Endothelial cell of umbilical vein (primary cell): ENCODE measurements around the gene CNDP2. TPM values are rescaled to one million over a fixed set of nuclear protein-coding genes. Genes with fewer than 3 reads are reported as not detected.
"Not testable (repeated sequence)": the region's sequence is repeated elsewhere in the genome, so short reads cannot be mapped to it uniquely, and the experiment has no call there.

Source experiments
- BruUV-seq: library from RNA; stranded (reverse); fragments of 400-500 nt; replicated peaks from 2 replicates; lab custom pipeline; 2021; lab: Mats Ljungman, UMichigan
- CTCF ChIA-PET: fragments of 300-600, 350-600 bp; sonication (Branson Sonifier 250); formaldehyde crosslinking; loops from one replicate; lab custom pipeline; 2021; ENCODE audit warnings: antibody characterized with exemption, inconsistent platforms; lab: Charles Lee
- POLR2A ChIA-PET: fragments of 300-600, 350-600 bp; sonication (Branson Sonifier 250); formaldehyde crosslinking; loops from one replicate; lab custom pipeline; 2021; ENCODE audit warnings: antibody characterized with exemption, inconsistent platforms; lab: Charles Lee
- DNase-seq: peaks from one replicate; pipeline ENCODE4 v3.0.0-alpha.2; 2011; ENCODE audit warnings: low read depth, low spot score
- FAIRE-seq: peaks from 2 replicates; lab custom pipeline; 2011; peaks lifted over from hg19 to GRCh38; lab: Jason Lieb, UNC
- H2AFZ ChIP-seq: 2 replicates; pipeline ENCODE4 v1.6.0; 2012; ENCODE audit warnings: low read depth, low read length, control low read depth, inconsistent platforms
- H3K27ac ChIP-seq: 2 replicates; pipeline ENCODE4 v1.5.1; 2011; ENCODE audit warnings: low read depth, mild to moderate bottlenecking, control low read depth, low read length, moderate library complexity; ENCODE audit not compliant: insufficient read depth
- H3K27me3 ChIP-seq, 2 experiments: 2 replicates each; pipeline versions ENCODE4 v1.6.0 to v1.6.1; 2011; ENCODE audit warnings: low read length in 2 of 2, mixed read lengths in 1 of 2; ENCODE audit not compliant: control insufficient read depth in 2 of 2, insufficient read depth in 2 of 2
- H3K36me3 ChIP-seq, 2 experiments: 2 replicates in 1 of 2; 3 replicates in 1 of 2; pipeline ENCODE4 v1.5.1; 2011; ENCODE audit warnings: low read length in 2 of 2, mild to moderate bottlenecking in 1 of 2, moderate library complexity in 1 of 2; ENCODE audit not compliant: control insufficient read depth in 2 of 2, insufficient read depth in 2 of 2; ENCODE audit errors: extremely low read depth in 1 of 2
- H3K4me1 ChIP-seq: 3 replicates; pipeline ENCODE4 v1.5.1; 2011; ENCODE audit warnings: mild to moderate bottlenecking, low read length; ENCODE audit not compliant: control insufficient read depth, insufficient read depth; ENCODE audit errors: extremely low read depth
- H3K4me2 ChIP-seq: 2 replicates; pipeline ENCODE4 v1.6.1; 2011; ENCODE audit warnings: low read length, control low read depth, mixed read lengths; ENCODE audit not compliant: insufficient read depth
- H3K4me3 ChIP-seq, 3 experiments: fragments of 200-600 bp in 1 of 3; sonication (generic), shearing (Covaris generic) in 1 of 3; replicated peaks in 1 of 3; 2 replicates each; pipeline ENCODE4 v1.5.1; 2011 to 2016; ENCODE audit warnings: control low read depth in 3 of 3, low read length in 3 of 3, mild to moderate bottlenecking in 2 of 3, inconsistent platforms in 1 of 3, low read depth in 1 of 3, moderate library complexity in 1 of 3; ENCODE audit not compliant: insufficient read depth in 1 of 3
- H3K79me2 ChIP-seq: 2 replicates; pipeline ENCODE4 v1.6.0; 2012; ENCODE audit warnings: low read length, inconsistent platforms; ENCODE audit not compliant: control insufficient read depth, insufficient read depth
- H3K9ac ChIP-seq: replicated peaks from 2 replicates; pipeline ENCODE3; 2011; ENCODE audit warnings: low read length, control low read depth; ENCODE audit not compliant: insufficient read depth; ENCODE audit errors: extremely low read depth
- H3K9me1 ChIP-seq: replicated peaks from 3 replicates; pipeline ENCODE4 v1.6.0; 2011; ENCODE audit warnings: mild to moderate bottlenecking, low read length; ENCODE audit not compliant: control insufficient read depth, insufficient read depth; ENCODE audit errors: extremely low read depth
- H3K9me3 ChIP-seq: replicated peaks from 2 replicates; pipeline ENCODE4 v1.5.1; 2012; ENCODE audit warnings: low read length, inconsistent platforms; ENCODE audit not compliant: control insufficient read depth, insufficient read depth
- H4K20me1 ChIP-seq: replicated peaks from 2 replicates; pipeline ENCODE3; 2011; ENCODE audit warnings: mild to moderate bottlenecking, low read length; ENCODE audit not compliant: control insufficient read depth, insufficient read depth; ENCODE audit errors: extremely low read depth
- EZH2 ChIP-seq: IDR thresholded peaks from 2 replicates; pipeline ENCODE4 v1.6.1; 2012; ENCODE audit warnings: borderline replicate concordance, low read depth, mild to moderate bottlenecking, moderate library complexity, low read length, inconsistent platforms; ENCODE audit not compliant: severe bottlenecking
- FOS ChIP-seq: IDR thresholded peaks from 2 replicates; pipeline ENCODE4 v1.6.1; 2011; ENCODE audit warnings: mild to moderate bottlenecking, low read length, moderate library complexity, borderline replicate concordance; ENCODE audit not compliant: insufficient read depth
- GATA2 ChIP-seq: IDR thresholded peaks from 2 replicates; pipeline ENCODE4 v1.7.0; 2011; ENCODE audit warnings: low read depth, mild to moderate bottlenecking, moderate library complexity, mixed read lengths, low read length; ENCODE audit not compliant: insufficient read length, insufficient read depth
- JUN ChIP-seq: IDR thresholded peaks from 2 replicates; pipeline ENCODE4 v1.6.1; 2011; ENCODE audit warnings: borderline replicate concordance, low read depth; ENCODE audit not compliant: insufficient read length, insufficient read depth
- MYC ChIP-seq: IDR thresholded peaks from one replicate; pipeline ENCODE4 v1.6.1; 2011; ENCODE audit warnings: mild to moderate bottlenecking, low read depth, low read length
- POLR2A ChIP-seq: IDR thresholded peaks from 2 replicates; pipeline ENCODE4 v1.6.1; 2012; ENCODE audit warnings: low read depth, mild to moderate bottlenecking, control low read depth, low read length
- POLR2AphosphoS5 ChIP-seq: IDR thresholded peaks from 2 replicates; pipeline ENCODE4 v1.6.1; 2012; ENCODE audit warnings: low read depth, mild to moderate bottlenecking, control low read depth, low read length, moderate library complexity; ENCODE audit not compliant: insufficient read depth
- dilution Hi-C: fragments of 300-500 bp; cut with MboI; formaldehyde crosslinking; loops from one replicate; pipeline ENCODE4 v1.15.0; 2019; ENCODE audit warnings: low sequenced_read_pairs; ENCODE audit not compliant: extremely low pct_ligation_motif_present
- intact Hi-C: fragments of 100-400 bp; cut with micrococcal nuclease; formaldehyde crosslinking; loops from one replicate; pipeline ENCODE4 v1.10.0; 2022
- polyA plus RNA-seq, 4 experiments: library from polyadenylated mRNA; depleted of rRNA in 3 of 4; stranded (reverse) in 3 of 4; unstranded in 1 of 4; fragments of >200 nt; gene quantifications; 2 replicates each; pipeline versions ENCODE4 v1.2.1 to v1.2.3, GENCODE V29; 2011 to 2012; ENCODE audit warnings: missing spikeins in 1 of 4
- total RNA-seq: library from RNA; stranded (reverse); gene quantifications from 2 replicates; pipeline ENCODE4 v1.2.3, GENCODE V29; 2021
- TF ChIP-seq, protein P1 (sequence below): IDR thresholded peaks from 2 replicates; pipeline ENCODE4 v1.6.1; 2011; ENCODE audit not compliant: insufficient read depth, insufficient read length
- TF ChIP-seq, protein P2 (sequence below), 2 donors: IDR thresholded peaks; 1 replicate in 1 of 2; 2 replicates in 1 of 2; pipeline ENCODE4 v1.5.1; 2011; ENCODE audit warnings: low read length in 2 of 2, mild to moderate bottlenecking in 2 of 2, moderate library complexity in 2 of 2, control low read depth in 1 of 2, inconsistent platforms in 1 of 2, low read depth in 1 of 2; ENCODE audit not compliant: insufficient read depth in 1 of 2; ENCODE audit errors: extremely low read depth in 1 of 2

CNDP2 gene
- total and polyA plus RNA-seq, 2 donors (not counting 3 experiments of a cell fraction or from before 2014, with no cell fraction given): 52.9 to 123 TPM

DNA sequence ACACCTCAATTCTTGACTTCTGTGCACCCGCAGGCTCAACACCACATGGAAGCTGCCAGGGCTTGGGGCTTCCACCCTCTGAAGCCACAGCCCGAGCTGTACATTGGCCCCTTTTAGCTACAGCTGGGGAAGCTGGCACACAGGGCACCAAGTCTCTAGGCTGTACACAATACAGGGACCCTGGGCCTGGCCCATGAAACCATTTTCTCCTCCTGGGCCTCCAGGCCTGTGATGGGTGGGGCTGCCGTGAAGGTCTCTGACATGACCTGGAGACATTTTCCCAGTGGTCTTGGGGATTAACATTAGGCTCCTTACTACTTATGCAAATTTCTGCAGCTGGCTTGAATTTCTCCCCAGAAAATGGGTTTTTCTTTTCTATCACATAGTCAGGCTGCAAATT lies 69.8 kb downstream of the CNDP2 start:
- H2AFZ ChIP-seq, H3K36me3 ChIP-seq, H3K9me3 ChIP-seq, DNase-seq, H3K4me1 ChIP-seq, H3K79me2 ChIP-seq, H3K27ac ChIP-seq, H3K9ac ChIP-seq, intact Hi-C loops, POLR2A ChIA-PET, FAIRE-seq, H4K20me1 ChIP-seq, H3K4me2 ChIP-seq, H3K4me3 ChIP-seq, BruUV-seq, dilution Hi-C loops, H3K27me3 ChIP-seq, H3K9me1 ChIP-seq: not testable (repeated sequence)
- CTCF ChIA-PET: interaction anchor here (2.9 kb wide), 1 partner anchor 14 kb away, joined by 9 read pairs; no protein-coding TSS in a partner anchor

DNA sequence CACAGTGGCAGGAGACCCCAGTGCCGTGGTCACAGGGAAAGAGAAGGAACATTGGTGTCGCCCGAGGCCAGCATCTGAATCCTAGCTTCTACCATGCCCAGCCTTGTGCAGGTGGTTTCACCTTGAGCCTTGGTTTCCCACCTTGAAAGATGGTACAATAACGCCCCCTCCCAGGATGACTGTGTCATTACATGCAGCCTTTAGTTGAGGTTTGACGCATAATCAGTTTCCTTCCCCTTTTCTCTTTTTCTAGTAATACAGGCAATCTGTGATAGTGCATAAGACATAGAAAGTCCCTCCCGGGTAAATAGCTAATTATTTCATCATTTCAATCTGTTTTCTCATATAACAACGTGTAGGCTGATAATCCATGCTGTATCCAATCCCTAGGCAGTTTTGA lies 71.7 kb downstream of the CNDP2 start:
- TF ChIP-seq, protein P1, sequence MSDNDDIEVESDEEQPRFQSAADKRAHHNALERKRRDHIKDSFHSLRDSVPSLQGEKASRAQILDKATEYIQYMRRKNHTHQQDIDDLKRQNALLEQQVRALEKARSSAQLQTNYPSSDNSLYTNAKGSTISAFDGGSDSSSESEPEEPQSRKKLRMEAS: no peak
- no peak for TF ChIP-seq POLR2AphosphoS5
- TF ChIP-seq FOS: no peak
- TF ChIP-seq JUN: no peak
- no peak for TF ChIP-seq POLR2A
- TF ChIP-seq GATA2: no peak
- no peak for TF ChIP-seq MYC
- TF ChIP-seq EZH2: no peak
- TF ChIP-seq, protein P2, sequence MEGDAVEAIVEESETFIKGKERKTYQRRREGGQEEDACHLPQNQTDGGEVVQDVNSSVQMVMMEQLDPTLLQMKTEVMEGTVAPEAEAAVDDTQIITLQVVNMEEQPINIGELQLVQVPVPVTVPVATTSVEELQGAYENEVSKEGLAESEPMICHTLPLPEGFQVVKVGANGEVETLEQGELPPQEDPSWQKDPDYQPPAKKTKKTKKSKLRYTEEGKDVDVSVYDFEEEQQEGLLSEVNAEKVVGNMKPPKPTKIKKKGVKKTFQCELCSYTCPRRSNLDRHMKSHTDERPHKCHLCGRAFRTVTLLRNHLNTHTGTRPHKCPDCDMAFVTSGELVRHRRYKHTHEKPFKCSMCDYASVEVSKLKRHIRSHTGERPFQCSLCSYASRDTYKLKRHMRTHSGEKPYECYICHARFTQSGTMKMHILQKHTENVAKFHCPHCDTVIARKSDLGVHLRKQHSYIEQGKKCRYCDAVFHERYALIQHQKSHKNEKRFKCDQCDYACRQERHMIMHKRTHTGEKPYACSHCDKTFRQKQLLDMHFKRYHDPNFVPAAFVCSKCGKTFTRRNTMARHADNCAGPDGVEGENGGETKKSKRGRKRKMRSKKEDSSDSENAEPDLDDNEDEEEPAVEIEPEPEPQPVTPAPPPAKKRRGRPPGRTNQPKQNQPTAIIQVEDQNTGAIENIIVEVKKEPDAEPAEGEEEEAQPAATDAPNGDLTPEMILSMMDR (IDR thresholded peaks at IDR 0.05; ENCODE audit: extremely low read depth in 1 of 2, insufficient read depth in 1 of 2, low read depth in 1 of 2, low read length in 2 of 2): no peak
- dilution Hi-C loops: no loop called here
- DNase-seq: no peak
- Histone ChIP-seq H4K20me1 (no peaks in the 10 kb centered on the region), H3K4me3 (no peak overlapping the region), H3K4me1 (no peaks in the 10 kb centered on the region), H3K9me1 (no peaks in the 10 kb centered on the region), H3K36me3 (no peaks in the 10 kb centered on the region), H3K4me2 (no peak overlapping the region), H3K27me3 (no peaks in the 10 kb centered on the region), H3K79me2 (no peaks in the 10 kb centered on the region), H3K9me3 (no peaks in the 10 kb centered on the region), H3K9ac (no peak overlapping the region), H3K27ac (no peak overlapping the region), H2AFZ (no peak overlapping the region)
- no TSS peak for BruUV-seq
- CTCF ChIA-PET: interaction anchor here (2.9 kb wide), 1 partner anchor 16 kb away, joined by 10 read pairs; no protein-coding TSS in a partner anchor
- POLR2A ChIA-PET: no interaction called here
- no peak for FAIRE-seq
- intact Hi-C loops: no loop called here
